Measurements from ENCODE around the gene GRB10. TPM values are rescaled to one million over a fixed set of nuclear protein-coding genes. Genes with fewer than 3 reads are reported as not detected.

GRB10 gene
- total RNA-seq, 2 donors from 2014 or later = 10.3 to 15.1 TPM

DNA sequence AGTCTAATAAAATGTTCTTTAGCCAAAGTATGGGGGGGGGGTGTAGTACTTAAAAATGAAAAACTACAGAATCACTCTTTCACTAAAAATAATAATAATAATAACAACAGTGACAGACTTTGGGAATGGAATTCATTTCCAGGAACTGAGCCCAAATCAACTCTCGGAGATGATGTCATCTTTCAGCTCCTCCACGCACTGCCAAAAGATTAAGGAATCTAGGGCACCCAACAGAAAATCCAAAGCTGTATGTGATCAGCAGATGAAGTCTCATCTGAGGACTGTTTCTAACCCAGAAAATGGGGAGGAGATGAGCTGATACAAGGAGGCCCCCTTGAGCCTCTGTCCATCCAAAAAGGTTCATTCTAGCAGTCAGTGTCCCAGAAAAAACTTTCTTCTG, 54.5 kb downstream of the GRB10 start:
- H3K27ac ChIP-seq = no peak overlapping the region

DNA sequence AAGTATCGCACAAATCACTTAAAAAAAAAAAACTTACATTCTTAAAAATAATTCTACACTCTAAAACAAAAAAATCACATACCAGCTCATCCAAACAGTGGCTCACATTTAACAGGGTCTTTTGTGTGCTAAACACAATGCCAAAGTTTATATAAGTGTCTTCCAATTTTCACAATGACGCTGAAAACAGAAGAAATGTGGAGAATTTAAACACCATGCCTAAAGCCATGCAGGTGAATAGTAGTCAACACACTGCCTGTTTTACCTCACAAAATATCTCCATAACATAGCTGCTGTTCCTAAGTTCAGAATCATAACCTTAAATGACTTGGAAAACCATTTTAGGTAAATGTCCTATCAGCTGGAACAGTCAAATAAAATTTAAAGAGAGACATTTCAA, 55.0 kb downstream of the GRB10 start:
- H3K36me3 ChIP-seq = no peaks in the 10 kb centered on the region
- TF ChIP-seq, protein P1, sequence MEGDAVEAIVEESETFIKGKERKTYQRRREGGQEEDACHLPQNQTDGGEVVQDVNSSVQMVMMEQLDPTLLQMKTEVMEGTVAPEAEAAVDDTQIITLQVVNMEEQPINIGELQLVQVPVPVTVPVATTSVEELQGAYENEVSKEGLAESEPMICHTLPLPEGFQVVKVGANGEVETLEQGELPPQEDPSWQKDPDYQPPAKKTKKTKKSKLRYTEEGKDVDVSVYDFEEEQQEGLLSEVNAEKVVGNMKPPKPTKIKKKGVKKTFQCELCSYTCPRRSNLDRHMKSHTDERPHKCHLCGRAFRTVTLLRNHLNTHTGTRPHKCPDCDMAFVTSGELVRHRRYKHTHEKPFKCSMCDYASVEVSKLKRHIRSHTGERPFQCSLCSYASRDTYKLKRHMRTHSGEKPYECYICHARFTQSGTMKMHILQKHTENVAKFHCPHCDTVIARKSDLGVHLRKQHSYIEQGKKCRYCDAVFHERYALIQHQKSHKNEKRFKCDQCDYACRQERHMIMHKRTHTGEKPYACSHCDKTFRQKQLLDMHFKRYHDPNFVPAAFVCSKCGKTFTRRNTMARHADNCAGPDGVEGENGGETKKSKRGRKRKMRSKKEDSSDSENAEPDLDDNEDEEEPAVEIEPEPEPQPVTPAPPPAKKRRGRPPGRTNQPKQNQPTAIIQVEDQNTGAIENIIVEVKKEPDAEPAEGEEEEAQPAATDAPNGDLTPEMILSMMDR (IDR thresholded peaks at IDR 0.05) = no peak
- H3K9ac ChIP-seq (ENCODE audit: low read depth in 2 of 2, low read length in 2 of 2) = no peak overlapping the region
- no peak for DNase-seq
- intact Hi-C loops (cut with DNase I) = no loop called here
- H3K4me3 ChIP-seq = no peak overlapping the region
- H3K4me1 ChIP-seq = no peaks in the 10 kb centered on the region
- H3K27me3 ChIP-seq = no peaks in the 10 kb centered on the region
- no peak overlapping the region for H3K27ac ChIP-seq
- no peaks in the 10 kb centered on the region for H3K9me3 ChIP-seq

More for the DNA sequence above, 54.5 kb downstream of the GRB10 start:
- Histone ChIP-seq H3K27me3 (no peaks in the 10 kb centered on the region), H3K4me1 (no peaks in the 10 kb centered on the region), H3K4me3 (no peak overlapping the region), H3K9me3 (no peaks in the 10 kb centered on the region), H3K36me3 (no peaks in the 10 kb centered on the region), H3K9ac (ENCODE audit: low read depth in 2 of 2, low read length in 2 of 2) (no peak overlapping the region)
- intact Hi-C loops (cut with DNase I) = no loop called here
- TF ChIP-seq, protein P1 (IDR thresholded peaks at IDR 0.05) = no peak
- no peak for DNase-seq

DNA sequence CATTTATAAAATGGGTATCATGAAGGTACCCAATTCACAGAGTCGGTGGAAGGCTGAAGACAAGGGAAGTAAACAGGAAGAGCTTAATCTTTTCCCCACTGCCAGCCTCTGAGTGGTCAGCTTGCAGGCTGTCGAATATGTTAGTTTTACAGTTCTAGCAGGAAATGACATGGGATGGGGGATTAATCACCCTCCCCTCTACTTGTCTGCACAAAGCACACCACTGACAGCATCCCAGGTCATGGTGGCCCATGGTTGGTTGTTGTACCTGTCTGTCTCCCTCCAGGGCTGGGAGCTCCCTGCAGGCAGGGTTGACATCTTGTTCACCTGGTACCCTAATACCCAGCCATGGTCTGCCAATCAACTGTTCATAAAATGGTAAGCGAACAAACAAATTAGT, 55.6 kb downstream of the GRB10 start:
- H3K27me3 ChIP-seq = no peaks in the 10 kb centered on the region
- H3K9ac ChIP-seq (ENCODE audit: low read depth in 2 of 2, low read length in 2 of 2) = no peak overlapping the region
- H3K27ac ChIP-seq = no peak overlapping the region
- no peaks in the 10 kb centered on the region for H3K4me1 ChIP-seq
- no peaks in the 10 kb centered on the region for H3K36me3 ChIP-seq
- no peaks in the 10 kb centered on the region for H3K9me3 ChIP-seq
- intact Hi-C loops (cut with DNase I) = no loop called here
- DNase-seq = no peak
- TF ChIP-seq, protein P1 (IDR thresholded peaks at IDR 0.05) = no peak
- H3K4me3 ChIP-seq = no peak overlapping the region

DNA sequence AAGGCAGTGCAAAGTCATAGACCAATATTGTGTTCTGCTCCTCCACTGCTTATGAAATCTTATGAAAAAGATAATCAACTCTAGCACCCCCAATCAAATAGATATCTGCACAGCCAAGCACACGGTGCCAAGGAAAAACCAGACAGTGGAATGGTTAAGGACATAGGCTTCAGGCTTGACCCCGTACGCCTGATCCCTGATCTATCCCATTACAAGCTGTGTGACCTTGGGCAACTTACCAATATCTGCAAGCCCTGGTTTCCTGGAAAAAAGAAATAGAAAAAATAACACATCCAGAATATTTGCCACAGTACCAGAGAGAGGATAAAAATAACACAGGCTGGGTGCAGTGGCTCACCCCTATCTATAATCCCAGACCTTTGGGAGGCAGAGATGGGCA, 56.9 kb downstream of the GRB10 start:
- no peaks in the 10 kb centered on the region for H3K36me3 ChIP-seq
- H3K9me3 ChIP-seq = no peaks in the 10 kb centered on the region
- no peak overlapping the region for H3K4me3 ChIP-seq
- no peaks in the 10 kb centered on the region for H3K4me1 ChIP-seq
- no peaks in the 10 kb centered on the region for H3K27me3 ChIP-seq
- TF ChIP-seq, protein P1 (IDR thresholded peaks at IDR 0.05) = no peak
- no peak for DNase-seq
- intact Hi-C loops (cut with DNase I) = no loop called here
- no peak overlapping the region for H3K9ac ChIP-seq (ENCODE audit: low read depth in 2 of 2, low read length in 2 of 2)
- no peak overlapping the region for H3K27ac ChIP-seq

DNA sequence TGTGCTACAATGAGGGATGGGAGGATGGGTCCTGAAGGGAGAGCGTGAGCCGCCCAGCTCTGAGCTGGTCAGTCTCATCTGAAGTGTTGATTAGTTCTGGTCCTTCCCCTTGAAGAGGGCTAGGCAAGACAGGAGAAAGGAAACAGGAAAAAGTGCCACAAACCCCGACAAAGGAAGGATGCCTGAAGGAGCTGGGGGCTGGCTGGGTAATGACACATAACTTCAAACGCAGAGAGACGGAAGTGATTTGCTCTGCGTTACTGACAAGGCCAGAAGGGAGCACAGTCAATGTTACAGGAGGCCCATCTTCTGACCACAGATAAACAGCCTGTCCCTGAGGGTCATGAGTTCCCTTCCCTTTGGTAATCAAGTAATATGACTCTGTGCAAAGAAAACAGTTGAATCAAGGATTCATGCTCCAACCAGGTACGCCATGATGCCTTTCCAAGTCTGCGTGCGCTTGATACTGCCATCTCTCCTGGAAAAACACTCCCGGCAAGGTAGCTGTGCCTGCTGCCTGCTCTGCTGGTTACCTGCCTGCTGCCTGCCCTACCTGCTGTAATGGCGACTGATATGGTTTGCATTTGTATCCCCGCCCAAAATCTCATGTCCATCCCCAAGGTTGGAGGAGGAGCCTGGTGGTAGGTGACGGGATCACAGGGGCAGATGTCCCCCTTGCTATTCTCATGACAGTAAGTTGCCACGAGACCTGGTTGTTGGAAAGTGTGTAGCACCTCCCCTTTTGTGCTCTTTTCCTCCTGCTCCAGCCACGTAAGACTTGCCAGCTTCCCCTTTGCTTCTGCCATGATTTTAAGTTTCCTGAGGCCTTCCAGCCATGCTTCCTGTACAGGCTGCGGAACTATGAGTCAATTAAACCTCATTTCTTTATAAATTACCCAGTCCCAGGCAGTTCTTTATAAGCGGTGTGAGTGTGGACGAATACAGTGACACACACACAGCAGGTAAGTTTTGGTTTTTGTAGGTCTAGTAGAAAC, 57.9 kb downstream of the GRB10 start:
- TF ChIP-seq, protein P1 (IDR thresholded peaks at IDR 0.05) = no peak
- Histone ChIP-seq H3K4me3 (no peak overlapping the region), H3K27me3 (no peaks in the 10 kb centered on the region), H3K27ac (no peak overlapping the region), H3K9me3 (no peaks in the 10 kb centered on the region), H3K4me1 (peaks cover under 1% of the 10 kb centered on the region), H3K36me3 (no peaks in the 10 kb centered on the region), H3K9ac (ENCODE audit: low read depth in 2 of 2, low read length in 2 of 2) (no peak overlapping the region)
- intact Hi-C loops (cut with DNase I) = no loop called here
- no peak for DNase-seq

Data from colonic mucosa (tissue), 4 donors.